Naive B cell (primary cell): ENCODE data around the gene DENND6B. TPM values are rescaled to one million over a fixed set of nuclear protein-coding genes. Genes with fewer than 3 reads are reported as not detected.

Source experiments
- ATAC-seq, 2 donors: fragments of 150-1000 bp; cut with Tn5 transposase; 2 replicates each; pipeline ENCODE4 v1.10.0; 2021; ENCODE audit warnings: low read depth in 2 of 2, mild to moderate bottlenecking in 2 of 2, moderate library complexity in 2 of 2
- DNase-seq: peaks from one replicate; pipeline ENCODE4 v3.0.0; 2022
- H3K27ac Mint-ChIP-seq, 6 donors: one replicate each; pipeline ENCODE4 v1.8.0; 2020 to 2022; ENCODE audit warnings: mild to moderate bottlenecking in 6 of 6, mixed read lengths in 6 of 6, moderate library complexity in 5 of 6, inconsistent platforms in 2 of 6
- H3K27me3 Mint-ChIP-seq, 3 donors: one replicate each; pipeline ENCODE4 v1.8.0; 2021 to 2022; ENCODE audit warnings: mixed read lengths in 3 of 3, mild to moderate bottlenecking in 1 of 3
- H3K36me3 Mint-ChIP-seq, 2 donors: one replicate each; pipeline ENCODE4 v1.8.0; 2020 to 2022; ENCODE audit warnings: mixed read lengths in 2 of 2, inconsistent platforms in 1 of 2, mild to moderate bottlenecking in 1 of 2
- H3K4me1 Mint-ChIP-seq, 3 donors: one replicate each; pipeline ENCODE4 v1.8.0; 2020 to 2022; ENCODE audit warnings: mixed read lengths in 3 of 3, inconsistent platforms in 1 of 3, mild to moderate bottlenecking in 1 of 3, moderate library complexity in 1 of 3
- H3K4me3 Mint-ChIP-seq, 8 donors: one replicate each; pipeline ENCODE4 v1.8.0; 2020 to 2022; ENCODE audit warnings: mild to moderate bottlenecking in 8 of 8, mixed read lengths in 8 of 8, moderate library complexity in 8 of 8, inconsistent platforms in 2 of 8
- H3K9me3 Mint-ChIP-seq, 7 donors: one replicate each; pipeline ENCODE4 v1.8.0; 2020 to 2022; ENCODE audit warnings: mixed read lengths in 7 of 7, mild to moderate bottlenecking in 5 of 7, inconsistent platforms in 2 of 7, moderate library complexity in 1 of 7
- polyA plus RNA-seq, 6 donors: library from polyadenylated mRNA; unstranded; fragments of 300-500 nt; fragmentation: Illumina TruSeq; gene quantifications; one replicate each; pipeline ENCODE4 v1.2.3, GENCODE V29; 2021; ENCODE audit warnings: low read depth in 6 of 6

The DENND6B gene
- polyA plus RNA-seq, 6 donors from 2014 or later, result 0.05 to 0.43 (median 0.28) TPM; not detected in 1

DNA sequence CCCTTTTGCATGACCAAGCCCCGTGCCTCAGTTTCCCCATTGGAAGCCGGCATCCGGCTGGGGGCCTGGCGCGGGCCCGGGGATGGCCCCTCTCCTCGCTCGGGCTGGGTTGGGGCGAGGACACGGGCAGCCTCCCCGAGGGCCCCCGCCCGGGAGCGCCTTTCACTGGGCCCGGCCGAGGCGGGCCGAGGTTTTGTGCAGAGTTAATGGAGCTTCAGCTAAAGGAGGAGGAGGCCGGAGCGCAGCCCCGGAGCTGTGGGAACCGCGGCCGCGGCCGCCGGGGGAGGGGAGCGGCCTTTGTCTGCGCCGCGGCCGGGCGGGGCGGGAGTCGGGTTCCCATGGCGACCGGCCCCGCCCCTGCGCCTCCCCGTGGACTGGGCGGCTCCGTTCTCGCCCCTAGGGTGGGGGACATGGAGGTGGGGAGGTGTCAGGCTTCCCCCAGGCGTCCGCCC, 55.3 kb downstream of the DENND6B start:
- peak; percentile 11 to 19 for ATAC-seq
- Mint-ChIP-seq H3K4me1 (peaks cover 12 to 34% (median 25%) of the 10 kb centered on the region in 3 donors), H3K27me3 (peaks cover 0 to 16% (median 6%) of the 10 kb centered on the region in 3 donors), H3K4me3 (peak overlapping the region in 4 of 8 donors; percentile 33 to 78 (median 76)), H3K36me3 (no peaks in the 10 kb centered on the region), H3K27ac (peak overlapping the region in 1 of 6 donors; percentile 4), H3K9me3 (no peaks in the 10 kb centered on the region)
- peak; percentile 45 for DNase-seq

- Mint-ChIP-seq H3K27ac (no peak overlapping the region), H3K27me3 (peaks cover 0 to 21% (median 6%) of the 10 kb centered on the region in 3 donors), H3K9me3 (no peaks in the 10 kb centered on the region), H3K36me3 (no peaks in the 10 kb centered on the region), H3K4me1 (peaks cover 11 to 34% (median 25%) of the 10 kb centered on the region in 3 donors), H3K4me3 (peak overlapping the region; percentile 75 to 86 (median 78))
- ATAC-seq (peak; percentile 51 to 57), DNase-seq (peak; percentile 71)
Observed at GRCh38 chr22:50270666-50271394, 56.0 kb downstream of the DENND6B start.

DNA sequence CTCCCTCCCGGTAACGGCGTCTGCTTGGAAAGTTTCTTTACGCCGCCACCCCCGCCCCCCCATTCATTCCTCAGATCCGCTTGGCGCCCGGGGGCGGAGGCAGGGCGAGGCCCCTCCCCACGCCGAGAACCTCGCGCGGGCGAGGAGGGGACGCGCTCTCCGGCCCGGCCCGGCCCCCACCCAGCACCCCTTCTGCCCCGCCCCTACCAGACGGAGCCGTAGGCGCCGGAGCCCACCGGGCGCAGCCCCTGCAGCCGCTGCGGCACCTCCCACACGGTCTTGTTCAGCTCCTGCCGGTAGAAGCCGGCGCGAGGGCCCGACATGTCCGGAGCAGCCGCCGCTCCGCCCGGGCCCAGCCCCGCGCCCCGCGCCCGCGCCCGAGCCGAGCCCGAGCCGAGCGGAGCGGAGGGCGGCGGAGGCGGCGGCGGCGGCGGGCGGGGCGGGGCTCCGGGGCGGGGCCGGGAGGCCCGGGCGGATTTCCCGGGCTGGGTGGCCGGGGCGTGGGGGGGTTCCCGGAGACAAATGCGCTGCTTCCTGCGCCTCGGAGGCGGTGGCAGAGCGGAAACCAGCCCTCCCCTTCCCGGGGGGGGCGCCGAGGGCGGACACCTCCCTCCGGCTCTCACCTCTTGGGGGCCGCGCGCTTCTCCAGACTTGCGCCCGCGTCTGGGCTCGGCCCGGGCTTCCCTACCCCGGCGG, 56.7 kb downstream of the DENND6B start, which contains the start of gene MAPK11:
MAPK11 (minus strand) TSS at position 411 of the 696 bp plus-strand sequence; CDS start at position 323, 88 bp downstream.
- peak within 1 kb of the TSS; percentile 75 to 86 (median 78) for H3K4me3 Mint-ChIP-seq
- H3K36me3 Mint-ChIP-seq, result no peaks in the 10 kb centered on the region
- DNase-seq, result peak; percentile 57
- peaks cover 8 to 32% (median 28%) of the 10 kb centered on the region in 3 donors for H3K4me1 Mint-ChIP-seq
- no peaks in the 10 kb centered on the region for H3K9me3 Mint-ChIP-seq
- H3K27me3 Mint-ChIP-seq, result peaks cover 0 to 21% (median 6%) of the 10 kb centered on the region in 3 donors
- peak; percentile 57 to 64 for ATAC-seq
- no peak within 1 kb of the TSS for H3K27ac Mint-ChIP-seq

- no peak for ATAC-seq
- DNase-seq, result no peak
- H3K27ac Mint-ChIP-seq, result no peak overlapping the region
- H3K9me3 Mint-ChIP-seq, result no peaks in the 10 kb centered on the region
- peaks cover 0 to 22% (median 6%) of the 10 kb centered on the region in 3 donors for H3K27me3 Mint-ChIP-seq
- H3K4me1 Mint-ChIP-seq, result peaks cover 8 to 29% (median 28%) of the 10 kb centered on the region in 3 donors
- peak overlapping the region; percentile 3 to 77 (median 70) for H3K4me3 Mint-ChIP-seq
- H3K36me3 Mint-ChIP-seq, result no peaks in the 10 kb centered on the region
Observed at GRCh38 chr22:50269573-50269969, 57.2 kb downstream of the DENND6B start.

DNA sequence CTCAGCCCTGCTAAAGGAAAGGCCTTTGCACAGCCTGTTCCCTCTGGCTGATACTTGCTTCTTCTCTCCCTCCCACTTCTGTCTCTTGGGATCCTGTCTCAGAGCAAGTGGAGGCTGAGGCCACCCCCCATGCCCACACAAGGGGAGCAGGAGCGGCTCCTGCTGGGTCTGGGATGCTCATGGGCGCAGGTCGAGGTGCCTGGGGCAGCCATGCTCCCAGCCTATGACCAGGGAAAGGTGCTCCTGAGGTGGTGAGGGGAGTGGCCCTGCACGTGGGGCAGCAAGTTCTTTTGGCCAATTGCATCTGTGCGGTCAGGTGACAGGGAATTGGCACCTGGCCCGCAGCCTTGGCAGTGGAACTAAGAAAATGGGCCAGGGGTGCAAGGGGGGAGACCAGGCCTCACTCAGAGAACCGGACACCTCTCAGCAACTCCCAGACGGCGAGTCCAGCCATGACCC, 58.1 kb downstream of the DENND6B start:
- ATAC-seq (no peak), DNase-seq (no peak)
- Mint-ChIP-seq H3K36me3 (no peaks in the 10 kb centered on the region), H3K27me3 (peaks cover 0 to 30% (median 1%) of the 10 kb centered on the region in 3 donors), H3K4me1 (peaks cover 8 to 22% (median 22%) of the 10 kb centered on the region in 3 donors), H3K9me3 (no peaks in the 10 kb centered on the region), H3K27ac (peak overlapping the region in 1 of 6 donors; percentile 4), H3K4me3 (peak overlapping the region in 7 of 8 donors; percentile 30 to 86 (median 47))

GRCh38 chr22:50267591-50268390, 59.0 kb downstream of the DENND6B start:
- no peaks in the 10 kb centered on the region for H3K9me3 Mint-ChIP-seq
- no peak for DNase-seq
- peak; percentile 19 to 22 for ATAC-seq
- H3K27ac Mint-ChIP-seq, result no peak overlapping the region
- H3K27me3 Mint-ChIP-seq, result peaks cover 0 to 39% (median 0%) of the 10 kb centered on the region in 3 donors
- H3K36me3 Mint-ChIP-seq, result no peaks in the 10 kb centered on the region
- peaks cover 8 to 25% (median 21%) of the 10 kb centered on the region in 3 donors for H3K4me1 Mint-ChIP-seq
- peak overlapping the region in 5 of 8 donors; percentile 22 to 86 (median 67) for H3K4me3 Mint-ChIP-seq

GRCh38 chr22:50266994-50267393, 59.8 kb downstream of the DENND6B start:
- DNase-seq, result no peak
- no peak for ATAC-seq
- H3K9me3 Mint-ChIP-seq, result no peaks in the 10 kb centered on the region
- H3K27ac Mint-ChIP-seq, result no peak overlapping the region
- peaks cover 13 to 33% (median 27%) of the 10 kb centered on the region in 3 donors for H3K4me1 Mint-ChIP-seq
- H3K36me3 Mint-ChIP-seq, result no peaks in the 10 kb centered on the region
- H3K27me3 Mint-ChIP-seq, result peaks cover 0 to 47% (median 6%) of the 10 kb centered on the region in 3 donors
- no peak overlapping the region for H3K4me3 Mint-ChIP-seq

DNA sequence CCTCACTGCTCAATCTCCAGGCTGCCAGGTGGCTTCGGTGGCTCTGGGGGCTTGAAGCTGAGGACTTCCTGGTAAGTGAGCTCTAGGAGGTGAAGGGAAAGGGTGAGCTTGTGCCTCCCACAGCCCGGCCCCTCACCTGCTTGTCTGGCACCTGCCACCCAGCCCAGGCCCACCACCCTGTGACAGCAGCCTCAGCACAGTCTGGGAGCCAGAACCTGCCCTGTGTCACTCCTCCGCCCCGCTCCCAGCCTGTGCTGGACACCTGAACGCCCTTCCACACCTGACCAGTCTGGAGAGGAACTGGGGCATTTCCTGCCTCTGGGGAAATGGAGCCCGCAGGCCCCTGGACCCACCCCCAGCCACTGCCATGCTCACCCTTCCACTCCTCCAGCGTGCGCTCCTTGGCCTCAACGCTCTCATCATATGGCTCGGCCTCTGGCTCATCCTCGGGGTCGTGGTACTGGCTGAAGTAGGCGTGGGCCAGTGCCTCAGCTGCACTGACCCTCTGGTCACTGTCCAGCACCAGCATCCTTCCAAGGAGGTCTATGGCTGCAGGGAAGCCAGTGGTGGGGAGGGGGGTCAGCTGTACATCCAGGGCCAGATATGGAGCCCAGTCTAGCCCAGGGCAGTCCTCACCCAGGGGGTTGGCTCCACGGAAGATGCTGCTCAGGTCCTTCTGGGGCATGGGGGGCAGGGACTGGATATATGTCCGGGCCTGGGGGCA, 61.7 kb downstream of the DENND6B start:
- H3K36me3 Mint-ChIP-seq, result no peaks in the 10 kb centered on the region
- DNase-seq (no peak), ATAC-seq (no peak)
- H3K9me3 Mint-ChIP-seq, result no peaks in the 10 kb centered on the region
- peaks cover 10 to 29% (median 29%) of the 10 kb centered on the region in 3 donors for H3K4me1 Mint-ChIP-seq
- H3K4me3 Mint-ChIP-seq, result peak overlapping the region in 2 of 8 donors; percentile 49 to 62
- peak overlapping the region in 1 of 6 donors; percentile 51 for H3K27ac Mint-ChIP-seq
- H3K27me3 Mint-ChIP-seq, result peaks cover 0 to 49% (median 9%) of the 10 kb centered on the region in 3 donors

DNA sequence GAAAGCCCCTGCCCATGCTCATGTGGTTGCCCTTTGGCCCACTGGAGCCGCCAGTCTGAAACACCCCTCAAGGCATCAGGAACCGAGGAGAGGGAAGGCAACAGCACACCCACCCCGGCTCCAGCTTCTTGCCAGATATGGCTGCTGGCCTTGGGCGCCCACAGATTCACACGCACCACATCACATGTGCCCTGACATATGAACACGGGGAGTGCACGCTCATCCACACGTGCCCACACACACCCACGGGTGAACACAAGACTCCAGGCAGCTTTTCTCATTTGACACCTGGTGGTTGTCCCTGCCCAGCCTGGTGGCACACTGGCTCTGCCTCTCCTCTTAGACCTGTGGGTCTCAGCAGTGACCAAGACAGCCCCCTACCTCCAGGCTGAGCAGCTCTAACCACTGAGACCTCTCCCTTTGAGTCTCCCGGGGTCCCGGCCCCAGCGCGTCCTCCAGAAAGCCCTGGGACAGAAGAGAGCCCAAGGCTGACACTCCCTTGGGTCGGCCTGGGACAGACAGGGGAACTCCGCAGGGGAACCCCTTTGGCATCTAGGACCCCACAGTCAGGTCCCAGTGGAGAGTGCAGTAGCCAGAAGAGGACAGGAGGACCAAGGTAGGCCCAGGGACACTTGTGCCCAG, 62.6 kb downstream of the DENND6B start:
- ATAC-seq, result no peak
- Mint-ChIP-seq H3K4me1 (peaks cover 10 to 26% (median 23%) of the 10 kb centered on the region in 3 donors), H3K9me3 (no peaks in the 10 kb centered on the region), H3K27me3 (peaks cover 0 to 50% (median 9%) of the 10 kb centered on the region in 3 donors), H3K4me3 (peak overlapping the region in 1 of 8 donors; percentile 24), H3K36me3 (no peaks in the 10 kb centered on the region), H3K27ac (no peak overlapping the region)
- DNase-seq, result no peak

DNA sequence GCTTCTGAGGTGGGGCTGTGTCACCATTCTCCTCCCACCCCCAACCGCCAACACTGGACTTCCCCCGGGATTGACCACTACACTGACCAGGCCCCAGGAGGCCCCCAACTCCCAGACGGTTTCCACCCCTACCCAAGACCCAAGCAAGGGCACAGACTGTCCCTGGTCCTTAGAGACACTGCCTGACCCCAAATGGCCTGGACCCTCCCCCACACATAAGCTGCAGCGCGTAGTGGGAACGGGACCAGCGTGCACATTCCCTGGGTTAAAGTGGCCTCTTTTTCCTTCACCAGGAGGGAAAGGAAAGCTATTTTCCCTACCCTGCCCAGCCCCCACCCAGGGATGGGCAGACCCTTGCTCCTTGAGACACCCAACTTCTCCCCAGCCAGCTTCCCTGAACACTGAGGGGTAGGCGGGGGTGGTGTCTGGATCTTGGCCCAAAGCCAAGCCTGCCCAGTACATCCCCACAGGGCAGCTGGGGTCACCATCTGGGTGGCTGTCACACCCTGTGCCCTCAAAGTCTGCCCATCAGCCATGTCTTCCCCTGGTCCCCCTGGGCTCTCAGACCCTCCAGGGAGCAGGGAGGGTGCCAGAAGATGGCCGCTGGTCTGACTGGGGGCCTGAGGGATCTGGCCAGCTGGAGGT, 63.7 kb downstream of the DENND6B start:
- H3K9me3 Mint-ChIP-seq, result no peaks in the 10 kb centered on the region
- no peak overlapping the region for H3K27ac Mint-ChIP-seq
- ATAC-seq (no peak), DNase-seq (no peak)
- peaks cover 0 to 50% (median 9%) of the 10 kb centered on the region in 3 donors for H3K27me3 Mint-ChIP-seq
- H3K36me3 Mint-ChIP-seq, result no peaks in the 10 kb centered on the region
- H3K4me3 Mint-ChIP-seq, result peak overlapping the region in 2 of 8 donors; percentile 21 to 78
- H3K4me1 Mint-ChIP-seq, result peaks cover 6 to 16% (median 15%) of the 10 kb centered on the region in 3 donors

DNA sequence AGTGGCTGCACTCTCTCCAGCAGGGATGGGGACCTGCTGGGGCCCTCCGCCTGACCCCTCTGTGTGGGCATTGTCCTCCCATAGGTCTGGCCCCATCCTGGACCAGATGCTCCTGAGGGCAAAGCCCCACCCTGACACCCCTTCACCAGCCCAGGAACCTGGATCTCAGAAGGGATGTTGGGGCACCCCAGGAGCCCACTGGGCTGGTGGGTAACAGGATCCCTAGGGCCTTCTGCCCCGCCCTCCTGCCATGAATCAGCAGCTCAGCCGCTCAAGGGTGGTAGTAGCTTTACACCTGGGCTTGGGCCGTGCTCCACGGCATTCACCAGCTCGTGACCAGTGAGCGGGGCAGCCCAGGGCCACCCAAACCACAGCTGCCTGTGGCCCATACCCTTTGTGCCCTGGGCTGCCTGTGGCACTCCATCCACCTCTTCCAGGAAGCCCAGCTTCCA, 64.3 kb downstream of the DENND6B start:
- no peak for DNase-seq
- Mint-ChIP-seq H3K9me3 (no peaks in the 10 kb centered on the region), H3K4me1 (peaks cover 6 to 15% (median 14%) of the 10 kb centered on the region in 3 donors), H3K27me3 (peaks cover 0 to 51% (median 9%) of the 10 kb centered on the region in 3 donors), H3K36me3 (no peaks in the 10 kb centered on the region), H3K4me3 (peak overlapping the region; percentile 45 to 83 (median 68)), H3K27ac (peak overlapping the region in 1 of 6 donors; percentile 29)
- ATAC-seq, result peak; percentile 41 to 51
